SK-N-SH (cell line): Measurements from ENCODE around the gene ZNF277.

Experiments used
- EP300 ChIP-seq, 2 experiments: IDR thresholded peaks; 2 replicates each; pipeline versions ENCODE4 v1.4.0 to v1.6.1; 2012; ENCODE audit warnings: borderline replicate concordance in 1 of 2, low read depth in 1 of 2, low read length in 1 of 2
- FOXJ3 ChIP-seq: sonication (generic); formaldehyde crosslinking; IDR thresholded peaks from 2 replicates; pipeline ENCODE4 v1.5.1; 2020; ENCODE audit warnings: mild to moderate bottlenecking, missing genetic modification reagents
- GATA2 ChIP-seq: sonication (generic); formaldehyde crosslinking; IDR thresholded peaks from 2 replicates; pipeline ENCODE4 v1.5.0; 2020; ENCODE audit warnings: mild to moderate bottlenecking, missing genetic modification reagents
- JUND ChIP-seq: IDR thresholded peaks from 2 replicates; pipeline ENCODE4 v1.4.0; 2012
- MXI1 ChIP-seq: IDR thresholded peaks from 2 replicates; pipeline ENCODE4 v1.6.1; 2012; ENCODE audit warnings: mild to moderate bottlenecking, low read depth, low read length, improper control_type of control experiment
- POLR2AphosphoS5 ChIP-seq: IDR thresholded peaks from 2 replicates; pipeline ENCODE4 v1.6.1; 2012; ENCODE audit warnings: low read depth, low read length
- RAD21 ChIP-seq: IDR thresholded peaks from 2 replicates; pipeline ENCODE4 v1.6.1; 2012; ENCODE audit warnings: mild to moderate bottlenecking, low read length
- SIN3A ChIP-seq: IDR thresholded peaks from 2 replicates; pipeline ENCODE4 v1.6.1; 2012; ENCODE audit warnings: low read depth, mild to moderate bottlenecking, low read length, moderate library complexity, borderline replicate concordance
- YY1 ChIP-seq: IDR thresholded peaks from 2 replicates; pipeline ENCODE4 v1.4.0; 2012; ENCODE audit warnings: low read depth, mild to moderate bottlenecking
- TF ChIP-seq, protein P1 (sequence below): fragments of 200-600 bp; sonication (generic); IDR thresholded peaks from 2 replicates; pipeline ENCODE4 v1.6.1; 2017; ENCODE audit warnings: antibody characterized with exemption, mild to moderate bottlenecking, moderate library complexity
- TF ChIP-seq, protein P2 (sequence below): IDR thresholded peaks from 2 replicates; pipeline ENCODE4 v1.6.1; 2012; ENCODE audit warnings: mild to moderate bottlenecking, low read depth, low read length, moderate library complexity
- TF ChIP-seq, protein P3 (sequence below): fragments of 150-350 bp; IDR thresholded peaks from 2 replicates; pipeline ENCODE4 v1.6.1; 2017; ENCODE audit warnings: antibody characterized with exemption, low read length, low read depth, borderline replicate concordance
- TF ChIP-seq, protein P4 (sequence below): IDR thresholded peaks from 2 replicates; pipeline ENCODE4 v1.4.0; 2012; ENCODE audit warnings: low read depth, borderline replicate concordance
- TF ChIP-seq, protein P5 (sequence below): IDR thresholded peaks from 2 replicates; pipeline ENCODE4; 2012

DNA sequence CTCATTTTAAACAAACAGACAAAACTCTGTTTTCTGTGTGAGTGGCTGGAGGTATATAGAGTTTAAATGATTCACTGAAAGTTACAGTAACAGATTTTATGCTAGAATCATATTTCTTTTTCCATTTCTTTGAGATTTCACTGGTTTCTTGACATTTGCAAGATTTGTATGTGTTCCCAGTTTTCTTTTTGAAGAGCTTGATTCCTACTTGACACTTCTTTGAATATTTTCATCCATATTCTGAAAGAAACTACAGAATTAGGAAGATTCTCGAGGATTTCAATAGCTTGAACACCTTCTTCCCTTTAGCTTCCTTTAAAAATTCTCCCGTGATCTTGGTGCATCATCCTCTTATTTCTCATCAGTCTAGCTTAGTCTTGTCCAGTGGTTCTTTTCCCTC, 93.6 kb downstream of the ZNF277 start:
- TF ChIP-seq GATA2 (CRISPR knock-in tag) (no peak), EP300 (IDR thresholded peaks at IDR 0.05; ENCODE audit: borderline replicate concordance in 1 of 2, low read depth in 1 of 2, low read length in 1 of 2) (no peak), FOXJ3 (CRISPR knock-in tag) (no peak), MXI1 (no peak), POLR2AphosphoS5 (no peak), RAD21 (no peak), SIN3A (no peak), YY1 (no peak), JUND (no peak)
- TF ChIP-seq, protein P1, sequence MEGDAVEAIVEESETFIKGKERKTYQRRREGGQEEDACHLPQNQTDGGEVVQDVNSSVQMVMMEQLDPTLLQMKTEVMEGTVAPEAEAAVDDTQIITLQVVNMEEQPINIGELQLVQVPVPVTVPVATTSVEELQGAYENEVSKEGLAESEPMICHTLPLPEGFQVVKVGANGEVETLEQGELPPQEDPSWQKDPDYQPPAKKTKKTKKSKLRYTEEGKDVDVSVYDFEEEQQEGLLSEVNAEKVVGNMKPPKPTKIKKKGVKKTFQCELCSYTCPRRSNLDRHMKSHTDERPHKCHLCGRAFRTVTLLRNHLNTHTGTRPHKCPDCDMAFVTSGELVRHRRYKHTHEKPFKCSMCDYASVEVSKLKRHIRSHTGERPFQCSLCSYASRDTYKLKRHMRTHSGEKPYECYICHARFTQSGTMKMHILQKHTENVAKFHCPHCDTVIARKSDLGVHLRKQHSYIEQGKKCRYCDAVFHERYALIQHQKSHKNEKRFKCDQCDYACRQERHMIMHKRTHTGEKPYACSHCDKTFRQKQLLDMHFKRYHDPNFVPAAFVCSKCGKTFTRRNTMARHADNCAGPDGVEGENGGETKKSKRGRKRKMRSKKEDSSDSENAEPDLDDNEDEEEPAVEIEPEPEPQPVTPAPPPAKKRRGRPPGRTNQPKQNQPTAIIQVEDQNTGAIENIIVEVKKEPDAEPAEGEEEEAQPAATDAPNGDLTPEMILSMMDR = no peak
- TF ChIP-seq, protein P2, sequence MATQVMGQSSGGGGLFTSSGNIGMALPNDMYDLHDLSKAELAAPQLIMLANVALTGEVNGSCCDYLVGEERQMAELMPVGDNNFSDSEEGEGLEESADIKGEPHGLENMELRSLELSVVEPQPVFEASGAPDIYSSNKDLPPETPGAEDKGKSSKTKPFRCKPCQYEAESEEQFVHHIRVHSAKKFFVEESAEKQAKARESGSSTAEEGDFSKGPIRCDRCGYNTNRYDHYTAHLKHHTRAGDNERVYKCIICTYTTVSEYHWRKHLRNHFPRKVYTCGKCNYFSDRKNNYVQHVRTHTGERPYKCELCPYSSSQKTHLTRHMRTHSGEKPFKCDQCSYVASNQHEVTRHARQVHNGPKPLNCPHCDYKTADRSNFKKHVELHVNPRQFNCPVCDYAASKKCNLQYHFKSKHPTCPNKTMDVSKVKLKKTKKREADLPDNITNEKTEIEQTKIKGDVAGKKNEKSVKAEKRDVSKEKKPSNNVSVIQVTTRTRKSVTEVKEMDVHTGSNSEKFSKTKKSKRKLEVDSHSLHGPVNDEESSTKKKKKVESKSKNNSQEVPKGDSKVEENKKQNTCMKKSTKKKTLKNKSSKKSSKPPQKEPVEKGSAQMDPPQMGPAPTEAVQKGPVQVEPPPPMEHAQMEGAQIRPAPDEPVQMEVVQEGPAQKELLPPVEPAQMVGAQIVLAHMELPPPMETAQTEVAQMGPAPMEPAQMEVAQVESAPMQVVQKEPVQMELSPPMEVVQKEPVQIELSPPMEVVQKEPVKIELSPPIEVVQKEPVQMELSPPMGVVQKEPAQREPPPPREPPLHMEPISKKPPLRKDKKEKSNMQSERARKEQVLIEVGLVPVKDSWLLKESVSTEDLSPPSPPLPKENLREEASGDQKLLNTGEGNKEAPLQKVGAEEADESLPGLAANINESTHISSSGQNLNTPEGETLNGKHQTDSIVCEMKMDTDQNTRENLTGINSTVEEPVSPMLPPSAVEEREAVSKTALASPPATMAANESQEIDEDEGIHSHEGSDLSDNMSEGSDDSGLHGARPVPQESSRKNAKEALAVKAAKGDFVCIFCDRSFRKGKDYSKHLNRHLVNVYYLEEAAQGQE = no peak
- TF ChIP-seq, protein P3, sequence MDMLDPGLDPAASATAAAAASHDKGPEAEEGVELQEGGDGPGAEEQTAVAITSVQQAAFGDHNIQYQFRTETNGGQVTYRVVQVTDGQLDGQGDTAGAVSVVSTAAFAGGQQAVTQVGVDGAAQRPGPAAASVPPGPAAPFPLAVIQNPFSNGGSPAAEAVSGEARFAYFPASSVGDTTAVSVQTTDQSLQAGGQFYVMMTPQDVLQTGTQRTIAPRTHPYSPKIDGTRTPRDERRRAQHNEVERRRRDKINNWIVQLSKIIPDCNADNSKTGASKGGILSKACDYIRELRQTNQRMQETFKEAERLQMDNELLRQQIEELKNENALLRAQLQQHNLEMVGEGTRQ = no peak
- TF ChIP-seq, protein P4, sequence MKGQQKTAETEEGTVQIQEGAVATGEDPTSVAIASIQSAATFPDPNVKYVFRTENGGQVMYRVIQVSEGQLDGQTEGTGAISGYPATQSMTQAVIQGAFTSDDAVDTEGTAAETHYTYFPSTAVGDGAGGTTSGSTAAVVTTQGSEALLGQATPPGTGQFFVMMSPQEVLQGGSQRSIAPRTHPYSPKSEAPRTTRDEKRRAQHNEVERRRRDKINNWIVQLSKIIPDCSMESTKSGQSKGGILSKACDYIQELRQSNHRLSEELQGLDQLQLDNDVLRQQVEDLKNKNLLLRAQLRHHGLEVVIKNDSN = no peak
- TF ChIP-seq, protein P5, sequence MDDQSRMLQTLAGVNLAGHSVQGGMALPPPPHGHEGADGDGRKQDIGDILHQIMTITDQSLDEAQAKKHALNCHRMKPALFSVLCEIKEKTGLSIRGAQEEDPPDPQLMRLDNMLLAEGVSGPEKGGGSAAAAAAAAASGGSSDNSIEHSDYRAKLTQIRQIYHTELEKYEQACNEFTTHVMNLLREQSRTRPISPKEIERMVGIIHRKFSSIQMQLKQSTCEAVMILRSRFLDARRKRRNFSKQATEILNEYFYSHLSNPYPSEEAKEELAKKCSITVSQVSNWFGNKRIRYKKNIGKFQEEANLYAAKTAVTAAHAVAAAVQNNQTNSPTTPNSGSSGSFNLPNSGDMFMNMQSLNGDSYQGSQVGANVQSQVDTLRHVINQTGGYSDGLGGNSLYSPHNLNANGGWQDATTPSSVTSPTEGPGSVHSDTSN = no peak
